Measurements from ENCODE around the gene SMIM41. TPM values are rescaled to one million over a fixed set of nuclear protein-coding genes. Genes with fewer than 3 reads are reported as not detected.

SMIM41 gene
- total and polyA plus RNA-seq, 8 donors = 0.47 to 6.9 (median 3.7) TPM

DNA sequence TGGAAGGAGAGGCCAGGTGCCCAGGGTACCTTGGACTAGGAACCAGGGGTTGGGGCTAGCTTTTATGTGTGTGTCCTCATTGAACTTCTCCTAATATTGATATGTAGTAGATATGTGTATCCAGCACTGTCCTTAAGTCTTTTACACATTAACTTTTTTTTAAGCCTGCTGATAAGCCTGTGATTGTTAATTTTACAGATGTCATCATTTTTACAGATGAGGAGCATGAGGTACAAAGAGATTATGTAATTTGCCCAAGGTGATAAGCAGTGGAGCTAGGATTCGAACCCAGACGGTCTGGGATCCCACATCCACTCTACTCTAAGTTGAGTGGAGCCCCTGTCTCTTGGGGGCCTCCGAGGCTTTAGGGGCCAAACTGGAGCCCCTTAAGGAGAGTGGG lies 38.5 kb upstream of the SMIM41 start:
- no peaks in the 10 kb centered on the region for H3K9me3 ChIP-seq
- H3K4me3 ChIP-seq = no peak overlapping the region
- DNase-seq (peak in 1 of 4 donors; percentile 27), ATAC-seq (no peak)
- H3K27ac ChIP-seq = no peak overlapping the region
- peaks cover 0 to 16% of the 10 kb centered on the region in 2 donors for H3K27me3 ChIP-seq
- peaks cover 28 to 69% of the 10 kb centered on the region in 2 donors for H3K4me1 ChIP-seq
- TF ChIP-seq, protein P1, sequence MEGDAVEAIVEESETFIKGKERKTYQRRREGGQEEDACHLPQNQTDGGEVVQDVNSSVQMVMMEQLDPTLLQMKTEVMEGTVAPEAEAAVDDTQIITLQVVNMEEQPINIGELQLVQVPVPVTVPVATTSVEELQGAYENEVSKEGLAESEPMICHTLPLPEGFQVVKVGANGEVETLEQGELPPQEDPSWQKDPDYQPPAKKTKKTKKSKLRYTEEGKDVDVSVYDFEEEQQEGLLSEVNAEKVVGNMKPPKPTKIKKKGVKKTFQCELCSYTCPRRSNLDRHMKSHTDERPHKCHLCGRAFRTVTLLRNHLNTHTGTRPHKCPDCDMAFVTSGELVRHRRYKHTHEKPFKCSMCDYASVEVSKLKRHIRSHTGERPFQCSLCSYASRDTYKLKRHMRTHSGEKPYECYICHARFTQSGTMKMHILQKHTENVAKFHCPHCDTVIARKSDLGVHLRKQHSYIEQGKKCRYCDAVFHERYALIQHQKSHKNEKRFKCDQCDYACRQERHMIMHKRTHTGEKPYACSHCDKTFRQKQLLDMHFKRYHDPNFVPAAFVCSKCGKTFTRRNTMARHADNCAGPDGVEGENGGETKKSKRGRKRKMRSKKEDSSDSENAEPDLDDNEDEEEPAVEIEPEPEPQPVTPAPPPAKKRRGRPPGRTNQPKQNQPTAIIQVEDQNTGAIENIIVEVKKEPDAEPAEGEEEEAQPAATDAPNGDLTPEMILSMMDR (IDR thresholded peaks at IDR 0.05) = no peak
- H3K36me3 ChIP-seq = no peaks in the 10 kb centered on the region
- intact Hi-C loops (cut with DNase I) = no loop called here

DNA sequence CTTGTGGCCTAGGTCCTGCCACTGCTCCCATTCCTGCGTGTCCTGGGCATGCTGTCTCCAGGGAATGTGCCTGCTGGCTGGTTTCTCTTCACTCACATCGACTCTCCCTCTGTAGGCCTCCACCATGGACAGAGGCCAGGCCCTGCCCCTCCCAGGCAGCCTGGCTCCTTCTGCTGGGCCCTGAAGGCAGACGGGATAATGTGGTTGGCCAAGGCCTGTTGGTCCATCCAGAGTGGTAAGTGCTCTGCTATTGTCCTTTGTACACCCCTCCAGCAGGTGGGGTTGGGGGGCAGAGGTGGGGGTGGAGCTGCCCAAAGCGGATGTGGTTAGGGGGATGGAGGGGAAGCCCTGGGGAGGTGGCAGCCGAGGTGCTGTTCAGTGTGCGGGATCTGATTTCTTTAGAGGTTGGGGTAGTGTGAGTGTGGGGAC lies 37.8 kb upstream of the SMIM41 start:
- TF ChIP-seq, protein P1 (IDR thresholded peaks at IDR 0.05) = no peak
- H3K27me3 ChIP-seq = peaks cover 0 to 10% of the 10 kb centered on the region in 2 donors
- H3K4me3 ChIP-seq = no peak overlapping the region
- H3K36me3 ChIP-seq = no peaks in the 10 kb centered on the region
- DNase-seq (peak in 1 of 4 donors; percentile 79), ATAC-seq (no peak)
- H3K9me3 ChIP-seq = no peaks in the 10 kb centered on the region
- intact Hi-C loops (cut with DNase I) = no loop called here
- H3K4me1 ChIP-seq = peaks cover 25 to 69% of the 10 kb centered on the region in 2 donors
- no peak overlapping the region for H3K27ac ChIP-seq

DNA sequence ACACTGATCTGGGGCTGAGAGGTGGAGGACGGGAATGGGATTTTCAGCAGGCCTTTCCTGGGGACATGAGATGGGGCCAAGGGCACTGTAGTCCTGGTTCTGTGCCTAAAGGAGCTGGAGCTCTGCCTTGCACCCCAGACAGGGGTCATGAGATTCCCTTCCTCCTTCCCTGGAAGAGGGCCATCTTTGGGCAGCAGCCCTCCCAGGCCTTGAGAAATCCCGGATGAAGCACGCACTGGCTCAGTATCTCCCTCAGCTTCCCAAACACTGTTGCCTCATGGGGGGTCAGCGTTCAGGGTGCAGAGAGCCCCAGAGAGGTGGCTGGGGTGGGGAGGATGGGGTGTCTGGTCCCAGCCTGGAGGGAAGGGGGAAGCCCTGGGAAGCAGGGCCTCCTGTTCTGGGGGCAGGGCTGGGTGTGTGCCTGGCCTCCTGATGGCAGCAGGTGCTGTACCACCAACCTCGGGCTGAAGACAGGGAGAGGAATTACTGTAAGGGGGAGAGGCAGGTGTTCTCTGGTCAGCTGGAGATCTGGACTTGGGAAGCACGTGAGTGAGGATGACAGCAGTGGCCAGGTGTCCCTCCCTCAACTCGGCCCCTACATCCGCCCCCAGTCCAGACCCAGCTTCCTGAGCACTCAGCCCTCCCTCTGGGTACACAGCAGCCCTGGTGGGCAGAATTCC lies 36.7 kb upstream of the SMIM41 start:
- no peaks in the 10 kb centered on the region for H3K36me3 ChIP-seq
- H3K4me1 ChIP-seq = peaks cover 24 to 64% of the 10 kb centered on the region in 2 donors
- no peaks in the 10 kb centered on the region for H3K9me3 ChIP-seq
- intact Hi-C loops (cut with DNase I) = no loop called here
- peak overlapping the region; percentile 73 to 87 for H3K27ac ChIP-seq
- H3K27me3 ChIP-seq = no peaks in the 10 kb centered on the region
- ATAC-seq = no peak
- TF ChIP-seq, protein P1 (IDR thresholded peaks at IDR 0.05) = no peak
- H3K4me3 ChIP-seq = no peak overlapping the region
- no peak for DNase-seq

DNA sequence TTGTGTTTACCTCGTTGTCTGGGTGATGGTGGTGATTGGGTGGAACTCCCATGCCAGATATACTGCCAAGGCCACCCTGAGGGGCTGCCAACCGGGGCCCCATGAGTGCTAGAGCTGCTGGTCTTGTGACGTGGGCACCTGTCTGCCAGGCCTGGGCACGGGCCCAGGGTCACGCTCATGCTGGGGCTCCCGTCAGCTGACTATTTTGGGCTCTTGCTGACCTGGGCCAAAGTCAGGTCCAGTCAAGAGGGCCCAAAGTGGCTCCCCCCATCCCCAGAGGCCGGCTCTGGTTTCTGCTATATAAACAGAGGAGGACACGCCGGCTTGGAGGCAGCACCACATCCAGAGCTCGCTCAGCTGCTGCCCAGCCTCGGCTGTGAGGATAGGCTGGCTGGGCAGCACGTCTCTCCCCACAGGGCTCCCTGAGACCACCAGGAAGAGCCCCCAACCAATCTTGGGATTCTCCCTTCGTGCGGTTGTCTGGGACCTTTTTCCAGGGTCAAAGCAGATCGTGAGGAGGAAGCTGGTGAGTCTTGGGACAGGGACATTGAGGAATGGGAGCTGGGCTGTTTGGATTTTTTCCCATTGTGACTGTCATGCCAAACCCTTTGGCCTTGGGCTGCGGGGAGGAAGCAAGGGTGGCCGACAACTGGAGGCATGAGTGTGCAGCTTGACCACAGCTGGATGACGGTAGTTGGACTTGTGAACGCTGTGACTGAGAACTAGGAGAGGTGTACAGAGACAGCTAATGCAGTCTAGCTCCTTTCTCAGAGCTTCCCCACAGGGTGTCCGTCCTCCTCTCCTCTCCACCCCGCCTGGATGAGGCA lies 35.9 kb upstream of the SMIM41 start:
- peaks cover 24 to 56% of the 10 kb centered on the region in 2 donors for H3K4me1 ChIP-seq
- H3K9me3 ChIP-seq = no peaks in the 10 kb centered on the region
- no peaks in the 10 kb centered on the region for H3K27me3 ChIP-seq
- H3K36me3 ChIP-seq = no peaks in the 10 kb centered on the region
- no peak overlapping the region for H3K4me3 ChIP-seq
- TF ChIP-seq, protein P1 (IDR thresholded peaks at IDR 0.05) = no peak
- ATAC-seq = no peak
- DNase-seq = no peak
- peak overlapping the region; percentile 73 to 87 for H3K27ac ChIP-seq
- intact Hi-C loops (cut with DNase I) = no loop called here

All from left lung (tissue), 10 donors.